ENCODE measurements around the gene SLC4A2. TPM values are rescaled to one million over a fixed set of nuclear protein-coding genes. Genes with fewer than 3 reads are reported as not detected.

The SLC4A2 gene
- polyA plus RNA-seq, 3 donors: 21.6 to 132 (median 23.8) TPM

DNA sequence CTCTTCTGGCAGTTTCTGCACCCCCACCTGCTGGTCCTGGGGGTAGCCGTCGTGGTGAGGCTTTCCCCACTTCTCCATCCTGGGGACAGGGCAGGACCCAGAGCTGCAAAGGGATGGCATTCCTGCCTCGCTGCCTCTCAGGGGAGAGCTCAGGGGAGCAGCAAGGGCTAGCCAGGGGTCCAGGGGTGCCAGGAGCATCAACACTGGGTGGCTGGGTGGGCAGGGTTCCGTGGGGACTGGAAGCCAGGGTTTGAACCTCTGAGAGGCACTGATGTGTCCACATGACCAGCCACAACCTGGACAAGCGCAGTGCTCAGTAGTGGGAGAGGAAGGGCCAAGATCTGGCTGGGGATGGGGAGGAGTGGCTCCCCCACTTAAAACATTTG is 25.5 kb upstream of the SLC4A2 start:
- Histone ChIP-seq H3K27ac (ENCODE audit: low read depth in 1 of 2, low read length in 2 of 2) (no peak overlapping the region), H3K36me3 (replicated peaks in 1 of 2; ENCODE audit: control insufficient read depth in 1 of 2, insufficient read depth in 2 of 2, low read length in 2 of 2) (peaks cover 31 to 34% of the 10 kb centered on the region in 2 donors), H3K79me2 (ENCODE audit: insufficient read depth, low read length) (peaks cover 1% of the 10 kb centered on the region), H3K4me2 (replicated peaks; ENCODE audit: extremely low read depth, low read length, poor library complexity, severe bottlenecking) (no peak overlapping the region), H3K4me1 (ENCODE audit: control insufficient read depth in 1 of 2, insufficient read depth in 2 of 2, low read length in 2 of 2) (peaks cover 5 to 9% of the 10 kb centered on the region in 2 donors), H3K4me3 (replicated peaks in 1 of 3; ENCODE audit: low read depth in 2 of 3, low read length in 3 of 3) (no peak overlapping the region), H3K9ac (ENCODE audit: insufficient read depth, low read length, poor library complexity, severe bottlenecking) (no peak overlapping the region), H4K20me1 (ENCODE audit: insufficient read depth, low read length) (no peaks in the 10 kb centered on the region), H2AFZ (ENCODE audit: insufficient read depth, low read depth, low read length, poor library complexity, severe bottlenecking) (no peak overlapping the region), H3K27me3 (ENCODE audit: control insufficient read depth in 2 of 2, insufficient read depth in 2 of 2, low read length in 2 of 2) (no peaks in the 10 kb centered on the region), H3K9me3 (replicated peaks in 1 of 2; ENCODE audit: control insufficient read depth in 1 of 2, insufficient read depth in 1 of 2, low read length in 2 of 2) (no peaks in the 10 kb centered on the region)
- 88% methylated on average over 3 of the region's 5 CpGs for WGBS (ENCODE audit: insufficient coverage)
- no peak overlapping the region for H3K4me3 Mint-ChIP-seq
- H3K4me1 Mint-ChIP-seq: peaks cover 14% of the 10 kb centered on the region
- no peak overlapping the region for H3K27ac Mint-ChIP-seq
- H3K36me3 Mint-ChIP-seq: peaks cover 34 to 39% of the 10 kb centered on the region in 2 donors
- no peak for TF ChIP-seq CTCF (IDR thresholded peaks at IDR 0.05)
- peaks cover 0 to 1% (median 0%) of the 10 kb centered on the region in 7 donors for H3K9me3 Mint-ChIP-seq
- no peaks in the 10 kb centered on the region for H3K27me3 Mint-ChIP-seq (ENCODE audit: low read depth in 3 of 3)
- intact Hi-C loops (cut with micrococcal nuclease): loop anchor here in 1 of 2 donors (10.0 kb wide), 1 partner anchor 61 kb away; no protein-coding TSS in a partner anchor
- no peak for DNase-seq

- H3K36me3 ChIP-seq (replicated peaks in 1 of 2; ENCODE audit: control insufficient read depth in 1 of 2, insufficient read depth in 2 of 2, low read length in 2 of 2): peaks cover 31 to 34% of the 10 kb centered on the region in 2 donors
- intact Hi-C loops (cut with micrococcal nuclease): loop anchor here in 1 of 2 donors (10.0 kb wide), 1 partner anchor 60 kb away; no protein-coding TSS in a partner anchor
- no peak for TF ChIP-seq CTCF (IDR thresholded peaks at IDR 0.05)
- no peak overlapping the region for H3K27ac ChIP-seq (ENCODE audit: low read depth in 1 of 2, low read length in 2 of 2)
- H3K27me3 ChIP-seq (ENCODE audit: control insufficient read depth in 2 of 2, insufficient read depth in 2 of 2, low read length in 2 of 2): no peaks in the 10 kb centered on the region
- H3K4me2 ChIP-seq (replicated peaks; ENCODE audit: extremely low read depth, low read length, poor library complexity, severe bottlenecking): no peak overlapping the region
- no peak overlapping the region for H3K9ac ChIP-seq (ENCODE audit: insufficient read depth, low read length, poor library complexity, severe bottlenecking)
- Mint-ChIP-seq H3K27me3 (ENCODE audit: low read depth in 3 of 3) (peaks cover 0 to 3% (median 0%) of the 10 kb centered on the region in 3 donors), H3K4me1 (peaks cover 16% of the 10 kb centered on the region), H3K27ac (no peak overlapping the region), H3K4me3 (no peak overlapping the region), H3K9me3 (peaks cover 0 to 1% (median 0%) of the 10 kb centered on the region in 7 donors), H3K36me3 (peaks cover 34 to 39% of the 10 kb centered on the region in 2 donors)
- H4K20me1 ChIP-seq (ENCODE audit: insufficient read depth, low read length): no peaks in the 10 kb centered on the region
- no peak overlapping the region for H3K4me3 ChIP-seq (replicated peaks in 1 of 3; ENCODE audit: low read depth in 2 of 3, low read length in 3 of 3)
- no peak for DNase-seq
- H2AFZ ChIP-seq (ENCODE audit: insufficient read depth, low read depth, low read length, poor library complexity, severe bottlenecking): no peak overlapping the region
- no peaks in the 10 kb centered on the region for H3K9me3 ChIP-seq (replicated peaks in 1 of 2; ENCODE audit: control insufficient read depth in 1 of 2, insufficient read depth in 1 of 2, low read length in 2 of 2)
- peaks cover 8 to 9% of the 10 kb centered on the region in 2 donors for H3K4me1 ChIP-seq (ENCODE audit: control insufficient read depth in 1 of 2, insufficient read depth in 2 of 2, low read length in 2 of 2)
- H3K79me2 ChIP-seq (ENCODE audit: insufficient read depth, low read length): no peaks in the 10 kb centered on the region
- over 99% methylated on average over 12 of the region's 21 CpGs for WGBS (ENCODE audit: insufficient coverage)
Observed at GRCh38 chr7:151034312-151035025, 24.9 kb upstream of the SLC4A2 start.

Measured in CD14-positive monocyte (primary cell).